Measurements from ENCODE around the gene HGD. TPM values are rescaled to one million over a fixed set of nuclear protein-coding genes. Genes with fewer than 3 reads are reported as not detected.
"Not testable (repeated sequence)": the region's sequence is repeated elsewhere in the genome, so short reads cannot be mapped to it uniquely, and the experiment has no call there.

HGD gene
- total RNA-seq, 2 donors from 2014 or later, result 0.41 TPM; not detected in 1

DNA sequence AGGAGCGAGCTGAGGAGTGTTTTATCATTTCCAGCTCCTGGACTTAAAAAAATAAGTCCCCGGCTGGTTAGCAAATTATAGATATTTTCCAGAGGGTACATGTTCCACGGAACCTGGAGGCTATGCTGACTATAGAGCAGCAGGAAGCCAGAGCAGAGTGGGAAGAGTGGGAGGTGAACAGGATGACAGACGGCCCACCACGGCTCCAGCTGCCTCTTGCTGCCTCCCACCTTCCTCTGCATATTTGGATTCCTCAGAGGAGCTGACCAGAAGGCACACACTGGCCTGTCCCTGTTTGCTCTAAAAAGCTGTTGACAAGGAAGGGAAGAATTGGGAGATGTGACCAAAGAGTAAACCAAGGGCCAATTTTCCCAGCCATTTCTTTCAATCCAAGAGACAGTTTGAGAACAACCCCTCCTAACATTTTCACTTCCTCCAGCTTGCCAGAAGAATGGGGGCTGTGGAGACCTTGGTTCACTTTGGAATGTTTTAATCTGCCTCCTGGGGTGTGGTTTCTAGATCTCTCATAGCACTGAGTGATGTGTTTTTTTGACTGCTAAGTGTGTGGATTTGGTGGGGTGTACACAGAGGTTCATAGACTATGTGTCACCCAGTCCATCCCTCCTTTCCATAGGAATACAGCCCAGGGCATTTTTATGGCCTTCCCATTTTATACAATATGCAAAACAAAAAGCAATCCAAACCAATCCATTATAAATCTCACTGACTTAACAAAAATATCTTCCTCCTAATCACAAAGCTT is 36.8 kb downstream of the HGD start:
- no peak for TF ChIP-seq CTCF (IDR thresholded peaks at IDR 0.05)
- Histone ChIP-seq H3K36me3 (no peaks in the 10 kb centered on the region), H3K27me3 (no peaks in the 10 kb centered on the region), H3K9me3 (no peaks in the 10 kb centered on the region), H3K4me3 (no peak overlapping the region), H3K4me1 (no peaks in the 10 kb centered on the region), H3K27ac (no peak overlapping the region)
- DNase-seq (ENCODE audit: low spot score), result no peak

DNA sequence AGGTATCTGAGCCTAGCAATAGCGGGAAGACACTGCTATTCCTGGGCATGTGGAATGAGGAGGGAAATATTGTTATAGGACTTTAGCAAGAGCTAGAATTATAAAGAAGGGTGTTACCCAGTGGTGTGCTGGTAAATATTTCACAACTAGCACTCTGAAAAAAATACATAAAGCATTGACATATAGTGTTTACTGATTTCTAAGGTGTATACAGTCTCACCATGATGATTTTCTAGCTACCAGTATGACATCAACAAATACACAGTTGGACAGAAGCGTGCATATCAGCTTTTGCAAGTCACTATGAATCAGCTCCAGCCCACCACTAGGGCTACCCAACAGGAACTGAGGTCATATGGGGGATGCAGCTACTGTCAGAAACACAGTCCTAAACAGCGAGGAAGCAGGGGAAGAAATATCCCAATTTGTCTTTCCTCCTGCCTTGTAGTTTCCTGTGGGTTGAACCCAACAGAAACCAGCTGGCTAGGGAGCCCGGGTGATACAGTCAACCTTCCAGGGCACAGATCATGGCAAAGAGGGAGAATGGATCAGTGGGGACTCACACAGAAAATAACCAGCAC is 39.6 kb downstream of the HGD start:
- Histone ChIP-seq H3K27me3 (no peaks in the 10 kb centered on the region), H3K4me3 (no peak overlapping the region), H3K27ac (no peak overlapping the region), H3K9me3 (no peaks in the 10 kb centered on the region), H3K36me3 (no peaks in the 10 kb centered on the region), H3K4me1 (no peaks in the 10 kb centered on the region)
- TF ChIP-seq CTCF (IDR thresholded peaks at IDR 0.05), result no peak
- no peak for DNase-seq (ENCODE audit: low spot score)

GRCh38 chr3:120641696-120642246 is 40.3 kb downstream of the HGD start:
- no peaks in the 10 kb centered on the region for H3K9me3 ChIP-seq
- no peak overlapping the region for H3K4me3 ChIP-seq
- no peaks in the 10 kb centered on the region for H3K27me3 ChIP-seq
- TF ChIP-seq CTCF (IDR thresholded peaks at IDR 0.05), result no peak
- H3K4me1 ChIP-seq, result no peaks in the 10 kb centered on the region
- H3K27ac ChIP-seq, result no peak overlapping the region
- no peak for DNase-seq (ENCODE audit: low spot score)
- H3K36me3 ChIP-seq, result no peaks in the 10 kb centered on the region

- Histone ChIP-seq H3K4me3 (no peak overlapping the region), H3K27ac (no peak overlapping the region), H3K4me1 (no peaks in the 10 kb centered on the region), H3K27me3 (no peaks in the 10 kb centered on the region), H3K9me3 (no peaks in the 10 kb centered on the region), H3K36me3 (no peaks in the 10 kb centered on the region)
- no peak for DNase-seq (ENCODE audit: low spot score)
- no peak for TF ChIP-seq CTCF (IDR thresholded peaks at IDR 0.05)
Measured at GRCh38 chr3:120640231-120640630, 41.8 kb downstream of the HGD start.

GRCh38 chr3:120638820-120639219 is 43.2 kb downstream of the HGD start:
- not testable (repeated sequence) for H3K36me3 ChIP-seq; H3K27ac ChIP-seq; H3K4me3 ChIP-seq; H3K27me3 ChIP-seq; H3K4me1 ChIP-seq; H3K9me3 ChIP-seq; DNase-seq (ENCODE audit: low spot score)

- no peaks in the 10 kb centered on the region for H3K4me1 ChIP-seq
- H3K27ac ChIP-seq, result no peak overlapping the region
- no peaks in the 10 kb centered on the region for H3K27me3 ChIP-seq
Measured at GRCh38 chr3:120637851-120638559, 44.0 kb downstream of the HGD start.

More at GRCh38 chr3:120637851-120638559, 44.0 kb downstream of the HGD start:
- TF ChIP-seq CTCF (IDR thresholded peaks at IDR 0.05), result no peak
- no peaks in the 10 kb centered on the region for H3K9me3 ChIP-seq
- no peak overlapping the region for H3K4me3 ChIP-seq
- DNase-seq (ENCODE audit: low spot score), result no peak
- H3K36me3 ChIP-seq, result no peaks in the 10 kb centered on the region
